ENCODE measurements around the gene MIA2. TPM values are rescaled to one million over a fixed set of nuclear protein-coding genes. Genes with fewer than 3 reads are reported as not detected.

The MIA2 gene
- total and polyA plus RNA-seq, 2 experiments from 2014 or later: 9.5 to 10.9 TPM

- TF ChIP-seq CTCF (conservative IDR thresholded peaks at IDR 0.05; ENCODE audit: low read depth in 2 of 2) (no peak), EZH2phosphoT487 (IDR thresholded peaks at IDR 0.05; ENCODE audit: unreplicated experiment) (no peak)
Measured at GRCh38 chr14:39264057-39264456, 30.3 kb downstream of the MIA2 start (continued).

DNA sequence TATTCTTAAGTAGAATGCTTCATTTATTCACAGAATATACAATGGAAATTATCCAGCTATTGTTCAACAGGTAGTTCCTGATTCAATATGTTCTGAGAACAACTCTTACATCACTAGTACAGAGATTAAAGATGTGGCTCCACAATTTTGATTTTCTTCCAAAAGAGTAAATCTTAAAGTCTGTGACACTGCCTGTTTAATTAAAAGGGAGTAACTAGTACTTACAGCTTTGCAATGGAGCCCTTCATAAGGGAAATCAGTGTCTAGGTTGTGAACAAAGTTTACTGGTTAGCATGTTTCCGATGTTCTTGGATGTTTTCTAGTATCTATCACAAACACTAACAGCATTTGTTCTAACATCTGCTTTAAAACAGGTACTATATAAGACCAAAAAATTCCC, 30.8 kb downstream of the MIA2 start:
- H3K4me1 Mint-ChIP-seq: peaks cover 19% of the 10 kb centered on the region
- H3K27ac Mint-ChIP-seq: no peak overlapping the region
- DNase-seq (ENCODE audit: low spot score) (no peak), ATAC-seq (no peak)
- H3K36me3 ChIP-seq (ENCODE audit: insufficient read depth): no peaks in the 10 kb centered on the region
- H3K27me3 ChIP-seq (ENCODE audit: insufficient read depth): peaks cover 12% of the 10 kb centered on the region; the same call in 1 of the 2 replicates
- peaks cover 17% of the 10 kb centered on the region for H3K79me2 ChIP-seq (replicated peaks; ENCODE audit: insufficient read depth)
- no peaks in the 10 kb centered on the region for H3K9me2 ChIP-seq (ENCODE audit: insufficient read depth)
- H3K27me3 Mint-ChIP-seq (ENCODE audit: insufficient read depth, low read depth, poor library complexity): peaks cover 3% of the 10 kb centered on the region
- H3K27ac ChIP-seq (ENCODE audit: low read depth): no peak overlapping the region
- no peak overlapping the region for H3K4me3 Mint-ChIP-seq
- H3K36me3 Mint-ChIP-seq (ENCODE audit: low read depth): no peaks in the 10 kb centered on the region; the same call in 2 of the 3 replicates
- peaks cover 13% of the 10 kb centered on the region for H3K4me1 ChIP-seq (ENCODE audit: insufficient read depth)
- TF ChIP-seq CREB1 (CRISPR knock-in tag; IDR thresholded peaks at IDR 0.05; ENCODE audit: low read depth): no peak
- TF ChIP-seq ZNF331 (CRISPR knock-in tag; IDR thresholded peaks at IDR 0.05; ENCODE audit: low read depth): no peak
- no peak for TF ChIP-seq JUNB (IDR thresholded peaks at IDR 0.05; ENCODE audit: unreplicated experiment)
- TF ChIP-seq POLR2AphosphoS5 (IDR thresholded peaks at IDR 0.05; ENCODE audit: low read depth): no peak
- no peak for TF ChIP-seq NANOG (IDR thresholded peaks at IDR 0.05; ENCODE audit: borderline replicate concordance)
- TF ChIP-seq STAT1 (IDR thresholded peaks at IDR 0.05; ENCODE audit: unreplicated experiment): no peak
- no peak for TF ChIP-seq EZH2 (IDR thresholded peaks at IDR 0.05; ENCODE audit: low read depth, unreplicated experiment)
- TF ChIP-seq, protein P1, sequence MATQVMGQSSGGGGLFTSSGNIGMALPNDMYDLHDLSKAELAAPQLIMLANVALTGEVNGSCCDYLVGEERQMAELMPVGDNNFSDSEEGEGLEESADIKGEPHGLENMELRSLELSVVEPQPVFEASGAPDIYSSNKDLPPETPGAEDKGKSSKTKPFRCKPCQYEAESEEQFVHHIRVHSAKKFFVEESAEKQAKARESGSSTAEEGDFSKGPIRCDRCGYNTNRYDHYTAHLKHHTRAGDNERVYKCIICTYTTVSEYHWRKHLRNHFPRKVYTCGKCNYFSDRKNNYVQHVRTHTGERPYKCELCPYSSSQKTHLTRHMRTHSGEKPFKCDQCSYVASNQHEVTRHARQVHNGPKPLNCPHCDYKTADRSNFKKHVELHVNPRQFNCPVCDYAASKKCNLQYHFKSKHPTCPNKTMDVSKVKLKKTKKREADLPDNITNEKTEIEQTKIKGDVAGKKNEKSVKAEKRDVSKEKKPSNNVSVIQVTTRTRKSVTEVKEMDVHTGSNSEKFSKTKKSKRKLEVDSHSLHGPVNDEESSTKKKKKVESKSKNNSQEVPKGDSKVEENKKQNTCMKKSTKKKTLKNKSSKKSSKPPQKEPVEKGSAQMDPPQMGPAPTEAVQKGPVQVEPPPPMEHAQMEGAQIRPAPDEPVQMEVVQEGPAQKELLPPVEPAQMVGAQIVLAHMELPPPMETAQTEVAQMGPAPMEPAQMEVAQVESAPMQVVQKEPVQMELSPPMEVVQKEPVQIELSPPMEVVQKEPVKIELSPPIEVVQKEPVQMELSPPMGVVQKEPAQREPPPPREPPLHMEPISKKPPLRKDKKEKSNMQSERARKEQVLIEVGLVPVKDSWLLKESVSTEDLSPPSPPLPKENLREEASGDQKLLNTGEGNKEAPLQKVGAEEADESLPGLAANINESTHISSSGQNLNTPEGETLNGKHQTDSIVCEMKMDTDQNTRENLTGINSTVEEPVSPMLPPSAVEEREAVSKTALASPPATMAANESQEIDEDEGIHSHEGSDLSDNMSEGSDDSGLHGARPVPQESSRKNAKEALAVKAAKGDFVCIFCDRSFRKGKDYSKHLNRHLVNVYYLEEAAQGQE (IDR thresholded peaks at IDR 0.05; ENCODE audit: unreplicated experiment): no peak
- H3K4me3 ChIP-seq: no peak overlapping the region
- peaks cover 20% of the 10 kb centered on the region for H3K9me3 Mint-ChIP-seq
- no peak overlapping the region for H2AFZ ChIP-seq
- H3F3A ChIP-seq (replicated peaks; ENCODE audit: low read depth): no peaks in the 10 kb centered on the region; the same call in 1 of the 2 replicates
- H4K20me1 ChIP-seq (replicated peaks; ENCODE audit: insufficient read depth): no peaks in the 10 kb centered on the region
- H3K4me2 ChIP-seq: no peak overlapping the region
